Activated T-helper 9 cell treated with anti-CD3 and anti-CD28 coated beads, Interleukin-2, amount 50 U/mL, for 16 hours (primary cell): ENCODE data around the gene TUBB2B.
"Not testable (repeated sequence)": the region's sequence is repeated elsewhere in the genome, so short reads cannot be mapped to it uniquely, and the experiment has no call there.

Experiments
- DNase-seq: peaks from one replicate; pipeline ENCODE4 v3.0.0-alpha.2; 2020; ENCODE audit warnings: low read depth

Gene TUBB2B

DNA sequence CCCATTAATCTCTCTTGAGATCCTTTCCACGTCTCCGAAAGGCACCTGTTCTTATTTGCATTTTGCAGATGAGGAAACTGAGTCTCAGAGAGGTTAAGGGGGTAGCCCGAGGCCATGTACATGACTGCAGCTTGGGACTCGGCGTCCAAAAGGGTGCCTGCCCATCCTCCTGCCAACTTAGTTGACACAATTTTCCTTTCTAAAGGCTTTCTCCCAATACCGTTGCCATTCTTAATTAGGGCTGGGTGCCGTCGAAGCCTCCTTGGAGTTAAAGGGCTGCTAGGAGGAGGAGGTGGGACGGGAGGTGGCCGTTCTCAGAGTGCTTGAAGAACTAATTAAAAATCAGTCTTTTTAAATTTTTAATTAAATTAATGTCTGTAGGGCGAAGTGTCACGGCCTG lies 30.7 kb upstream of the TUBB2B start:
- DNase-seq, result no peak

DNA sequence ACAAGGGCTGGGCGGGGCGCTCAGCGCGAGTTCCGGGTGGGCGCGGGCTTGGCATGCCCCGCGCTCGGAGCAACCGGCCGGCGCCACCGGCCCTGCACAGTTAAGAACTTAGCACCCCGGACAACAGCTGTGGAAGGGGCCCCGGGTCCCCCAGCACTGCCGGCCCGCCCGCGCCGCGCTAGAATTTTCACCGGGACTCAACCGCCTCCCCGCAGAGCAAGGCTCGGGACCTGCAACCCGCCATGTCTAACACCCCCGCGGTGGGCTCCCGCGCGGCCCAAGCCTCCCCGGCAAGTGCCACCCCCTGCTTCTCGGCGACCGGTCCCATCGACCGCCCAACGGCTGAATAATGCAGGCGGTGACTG lies 26.1 kb upstream of the TUBB2B start:
- no peak for DNase-seq

DNA sequence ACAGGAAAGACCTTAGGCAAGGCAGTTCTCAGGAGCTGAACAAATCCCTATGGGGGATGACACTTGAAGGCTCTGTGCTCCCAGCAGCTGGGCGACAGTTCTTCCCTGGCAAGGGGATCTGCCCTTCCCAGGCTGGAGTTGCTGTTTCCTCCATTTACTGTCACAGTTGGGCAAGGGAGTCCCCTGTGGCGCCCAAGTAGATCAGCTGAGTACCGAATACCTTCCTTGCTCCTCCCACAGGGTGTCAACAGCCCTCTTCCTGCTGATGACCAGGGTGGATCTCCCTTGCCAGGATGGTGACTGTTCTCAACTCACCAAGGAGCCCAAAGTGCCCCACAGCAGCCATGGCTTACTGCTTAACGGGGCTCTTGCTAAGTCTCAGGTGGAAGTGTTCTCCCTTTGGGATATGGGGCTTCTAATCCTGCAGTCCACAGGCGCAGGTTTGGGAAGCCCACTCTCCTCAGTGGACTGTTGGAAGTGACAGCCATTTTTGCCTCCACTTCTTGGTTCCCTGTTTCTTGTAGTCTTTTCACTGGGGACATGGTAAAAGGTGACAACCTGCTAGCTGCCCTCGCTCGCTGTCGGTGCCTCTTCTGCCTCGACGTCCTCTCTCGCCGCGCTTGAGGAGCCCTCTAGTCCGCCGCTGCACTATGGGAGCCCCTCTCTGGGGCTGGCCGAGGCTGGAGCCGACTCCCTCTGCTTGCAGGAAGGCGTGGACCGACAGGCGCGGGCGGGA lies 25.6 kb upstream of the TUBB2B start:
- no peak for DNase-seq

DNA sequence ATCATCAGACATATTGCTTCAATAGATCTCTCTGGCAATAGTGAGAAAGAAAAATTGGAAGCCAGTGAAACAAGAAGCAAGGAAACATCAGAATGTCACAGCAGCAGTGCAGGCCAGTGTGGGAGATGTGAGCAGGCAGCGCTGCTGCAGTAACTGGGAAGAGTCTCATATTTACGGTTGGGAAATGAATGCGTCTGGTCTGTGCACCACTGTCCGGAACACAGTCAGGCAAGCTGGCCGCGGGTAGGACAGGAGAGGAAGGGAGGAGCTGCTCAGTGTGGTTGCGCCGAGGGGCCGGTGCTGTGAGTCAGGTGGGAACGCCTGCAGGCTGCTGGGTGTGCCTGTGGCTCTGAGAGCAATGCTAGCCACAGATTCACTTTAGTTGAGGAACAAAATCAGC lies 24.9 kb upstream of the TUBB2B start:
- DNase-seq, result no peak

DNA sequence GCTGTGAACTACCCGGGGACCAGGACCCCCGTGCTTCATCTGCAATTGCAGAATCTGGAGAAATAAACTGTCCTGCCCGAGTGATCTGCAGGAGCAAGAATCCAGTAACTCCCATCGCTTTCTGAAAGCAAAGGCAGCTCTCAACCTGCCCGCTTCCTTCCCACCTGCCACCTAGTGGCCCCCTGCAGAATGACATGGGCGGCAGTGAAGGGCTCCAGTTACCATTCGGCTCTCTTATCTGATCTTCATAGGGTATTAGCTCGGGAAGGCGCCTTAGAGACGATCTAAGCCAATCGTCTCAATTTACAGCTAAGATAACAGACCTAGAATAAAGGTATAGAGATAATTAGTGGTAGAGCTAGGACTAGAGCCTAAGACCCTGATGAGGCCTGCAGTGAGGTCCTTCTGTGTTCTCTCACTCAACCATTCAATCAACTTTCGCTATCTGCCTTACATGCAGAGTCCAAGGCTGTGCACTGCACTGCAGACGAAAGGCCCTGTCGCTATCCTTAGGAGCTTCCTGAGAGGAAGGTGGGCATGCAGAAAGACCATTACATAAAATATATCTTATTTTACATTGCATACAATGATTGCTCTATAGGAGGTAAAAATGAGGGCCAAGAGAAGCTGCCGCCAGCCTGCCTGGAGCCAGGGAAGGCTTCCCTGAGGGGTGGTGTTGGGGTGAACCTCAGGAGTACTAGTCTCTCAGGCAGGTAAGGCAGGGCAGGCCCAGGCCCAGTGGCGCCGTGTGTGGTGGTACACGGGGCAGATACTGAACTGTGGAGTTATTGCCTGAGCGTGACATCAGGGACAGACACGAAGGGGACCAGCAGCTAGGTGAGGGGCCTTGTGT lies 24.2 kb upstream of the TUBB2B start:
- peak; percentile 67 for DNase-seq

DNA sequence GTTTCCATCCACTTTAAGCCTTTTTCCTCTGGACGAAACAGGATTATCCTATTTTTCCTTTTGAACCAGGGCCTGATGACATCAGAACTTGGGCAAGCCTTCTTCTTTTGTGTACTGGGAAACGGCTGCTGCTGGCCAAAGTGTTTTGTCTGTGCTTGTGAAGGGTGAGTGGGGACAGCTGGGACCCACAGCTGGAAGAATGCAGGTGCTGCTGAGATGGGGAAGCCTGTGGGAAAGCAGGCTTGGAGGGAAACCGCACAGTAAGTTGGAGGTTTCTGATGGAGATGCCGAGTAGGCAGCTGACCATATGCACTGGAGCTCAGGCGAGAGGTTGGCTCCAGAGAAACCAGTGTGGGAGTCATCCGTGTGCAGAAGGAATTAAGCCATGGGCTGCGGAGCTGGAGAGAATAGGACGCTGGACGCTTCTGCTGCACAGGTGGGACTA lies 22.8 kb upstream of the TUBB2B start:
- no peak for DNase-seq

DNA sequence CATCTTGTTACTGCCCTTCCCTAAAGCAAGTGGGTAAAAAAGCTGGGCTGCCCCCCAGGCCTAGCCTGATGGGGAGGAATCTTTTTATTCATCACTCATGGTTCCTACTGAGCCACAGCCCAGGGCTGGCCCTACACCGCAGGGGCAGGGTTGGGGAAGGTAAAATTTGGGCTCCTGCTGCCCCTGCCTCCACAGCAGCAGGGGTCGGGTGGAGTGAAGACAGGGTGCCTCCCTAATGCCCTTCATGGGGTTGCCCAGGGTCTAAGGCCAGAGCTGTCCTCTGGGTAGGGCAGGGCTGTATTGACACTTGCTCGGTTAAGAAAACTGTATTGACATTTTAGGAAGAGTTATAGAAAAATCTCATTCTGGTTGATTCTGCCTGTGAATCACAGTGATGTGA lies 22.4 kb upstream of the TUBB2B start:
- no peak for DNase-seq

DNA sequence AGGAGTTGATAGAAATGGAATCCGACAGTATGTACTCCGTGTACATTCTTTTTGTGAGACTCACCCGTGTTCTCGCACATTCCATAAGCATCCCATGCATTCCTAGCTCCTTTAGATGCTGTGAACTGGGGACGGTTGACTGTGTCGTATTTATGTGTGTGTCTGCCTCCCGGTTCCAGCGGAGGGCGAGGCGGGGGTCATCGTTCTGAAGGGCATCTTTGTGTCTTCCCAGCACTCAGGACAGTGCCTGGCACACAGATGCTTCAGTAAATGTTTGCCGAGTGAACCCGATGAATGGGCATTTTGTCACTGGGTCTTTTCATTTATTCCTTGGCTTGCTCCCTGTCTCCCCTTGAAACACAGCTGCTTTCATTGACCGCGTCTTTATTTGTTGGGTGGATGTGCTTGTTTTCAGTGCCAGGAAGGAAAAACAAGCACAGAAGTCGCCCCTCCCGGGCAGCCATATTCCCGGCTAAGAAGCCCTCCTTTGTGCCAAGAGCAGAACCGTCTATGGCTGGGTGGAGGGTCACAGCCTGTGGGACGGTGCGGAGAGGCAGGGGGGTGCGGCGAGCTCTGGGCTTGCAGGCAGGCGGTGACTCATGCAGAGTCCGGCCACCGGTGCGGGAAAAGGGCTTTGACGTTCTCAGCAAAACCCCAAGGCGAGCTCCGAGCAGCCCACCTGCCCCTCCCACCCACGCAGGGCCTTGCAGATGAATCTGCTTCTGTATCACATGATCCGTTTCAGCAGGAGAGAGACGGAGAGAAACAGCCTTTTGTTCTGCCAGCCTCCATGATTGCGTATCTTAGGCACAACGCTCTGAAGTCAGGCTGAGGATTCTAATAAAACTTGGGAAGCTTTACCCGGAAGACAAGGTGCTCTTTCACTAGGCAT lies 20.0 kb upstream of the TUBB2B start:
- DNase-seq, result no peak

DNA sequence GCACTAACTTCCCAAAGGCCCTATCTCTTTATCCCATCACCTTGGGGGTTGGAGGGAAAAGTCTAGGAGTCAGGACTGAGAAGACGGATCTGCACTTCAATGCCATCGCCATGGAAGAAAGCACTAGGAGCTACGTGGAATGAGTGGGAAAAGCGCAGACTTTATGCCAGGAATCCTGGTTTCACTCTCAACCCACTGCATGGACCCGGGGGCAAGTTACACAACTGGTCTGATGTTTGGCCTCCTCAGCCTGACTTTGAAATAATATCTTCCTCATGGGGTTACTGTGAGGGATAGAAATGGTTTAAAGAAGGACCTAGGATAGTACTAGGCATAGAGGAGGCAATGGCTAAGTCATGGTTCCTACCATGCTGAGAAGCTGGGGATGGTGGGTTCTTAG lies 17.8 kb upstream of the TUBB2B start:
- no peak for DNase-seq

DNA sequence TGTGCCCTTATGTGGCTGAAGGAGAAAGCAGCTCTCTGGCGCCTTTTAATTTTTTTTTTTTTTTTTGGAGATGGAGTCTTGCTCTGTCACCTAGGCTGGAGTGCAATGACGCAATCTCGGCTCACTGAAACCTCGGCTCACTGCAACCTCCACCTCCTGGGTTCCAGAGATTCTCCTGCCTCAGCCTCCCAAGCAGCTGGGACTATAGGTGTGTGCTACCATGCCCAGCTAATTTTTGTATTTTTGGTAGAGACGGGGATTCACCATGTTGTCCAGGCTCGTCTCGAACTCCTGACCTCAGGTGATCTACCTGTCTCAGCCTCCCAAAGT lies 17.3 kb upstream of the TUBB2B start:
- not testable (repeated sequence) for DNase-seq

DNA sequence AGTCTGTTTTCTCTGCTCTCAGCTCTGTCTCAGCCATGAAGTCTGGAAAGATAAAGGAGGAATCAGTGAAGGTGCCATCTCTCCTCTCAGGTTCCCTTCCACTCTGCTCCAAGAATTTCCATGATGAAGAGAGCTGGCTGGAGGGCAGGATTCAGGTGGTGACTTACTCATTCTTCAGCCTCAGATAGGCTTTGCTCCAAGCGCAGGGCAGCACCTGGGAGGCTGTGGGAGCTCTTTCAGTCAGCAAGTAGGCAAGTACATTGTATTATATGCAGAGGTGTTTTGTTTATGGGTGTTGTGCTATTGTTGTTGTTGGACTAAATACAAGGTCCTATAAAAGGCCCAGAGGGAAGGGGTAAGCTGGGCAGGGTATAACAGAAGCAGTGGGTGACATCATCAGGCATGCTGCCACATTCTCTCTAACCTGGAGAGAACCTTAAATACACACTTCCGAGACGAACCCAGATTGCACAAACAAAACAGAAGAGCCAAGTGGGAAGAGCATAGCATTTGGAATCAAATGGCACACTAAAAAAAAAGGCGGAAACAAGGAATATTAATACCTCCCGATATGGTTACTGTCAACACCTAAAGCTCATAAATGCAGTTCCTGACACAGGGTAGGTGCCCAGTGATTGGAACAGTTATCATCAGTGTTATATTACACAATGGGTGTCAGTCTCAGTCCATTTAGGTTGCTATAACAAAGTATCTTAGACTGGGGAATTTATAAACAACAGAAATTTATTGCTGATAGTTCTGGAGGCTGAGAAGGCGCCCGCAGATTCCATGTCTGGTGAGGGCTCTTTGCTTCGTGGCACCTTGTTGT lies 16.8 kb upstream of the TUBB2B start:
- DNase-seq, result no peak

DNA sequence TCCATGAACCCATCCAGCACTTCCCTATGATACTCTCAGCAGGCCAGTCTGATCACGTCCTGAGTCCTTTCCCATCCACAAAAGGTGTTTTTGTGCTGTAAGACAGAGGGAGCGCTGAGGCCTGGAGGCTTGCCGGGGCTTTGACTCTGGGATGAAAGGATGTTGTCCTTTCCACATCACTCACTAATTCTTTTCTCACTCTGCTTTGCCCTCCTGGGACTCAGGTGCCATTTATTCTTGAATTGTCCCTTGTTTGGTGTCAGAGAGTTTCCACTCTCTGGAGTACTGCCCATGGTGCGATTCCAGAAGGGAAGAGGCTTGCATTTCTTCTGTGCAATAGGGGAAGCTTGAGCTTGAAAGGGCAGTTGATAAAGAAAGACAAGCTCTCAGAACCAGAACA lies 15.3 kb upstream of the TUBB2B start:
- DNase-seq, result no peak

DNA sequence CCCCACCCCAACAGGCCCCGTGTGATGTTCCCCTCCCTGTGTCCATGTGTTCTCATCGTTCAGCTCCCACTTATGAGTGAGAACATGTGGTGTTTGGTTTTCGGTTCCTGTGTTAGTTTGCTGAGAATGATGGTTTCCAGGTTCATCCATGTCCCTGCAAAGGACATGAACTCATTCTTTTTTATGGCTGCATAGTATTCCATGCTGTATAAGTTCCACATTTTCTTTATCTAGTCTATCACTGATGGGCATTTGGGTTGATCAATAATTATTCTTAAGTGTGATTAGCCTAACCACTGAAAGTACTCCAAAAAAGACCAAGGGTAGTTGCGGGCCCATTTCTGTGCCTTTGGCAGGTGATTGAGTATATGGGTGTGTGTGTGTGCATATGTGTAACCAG lies 14.3 kb upstream of the TUBB2B start:
- not testable (repeated sequence) for DNase-seq

DNA sequence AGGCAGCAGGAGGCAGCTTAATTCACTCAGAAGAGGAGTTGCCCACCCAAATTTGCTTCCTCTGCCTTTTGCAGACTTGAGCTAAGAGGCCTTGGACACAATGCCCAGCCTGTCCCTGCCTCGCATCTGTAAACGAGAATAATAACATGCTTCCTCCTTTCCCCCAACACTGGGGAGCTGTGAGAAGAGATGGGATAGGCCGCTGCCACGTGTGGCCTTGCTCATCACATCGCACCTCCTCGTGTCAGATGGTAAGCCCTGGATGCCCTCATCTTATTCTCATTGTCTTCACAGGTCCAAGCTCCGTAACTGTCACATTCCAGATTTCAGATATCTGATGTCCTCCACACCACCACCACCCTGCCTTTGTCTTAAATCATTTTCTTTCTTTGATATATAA lies 13.1 kb upstream of the TUBB2B start:
- no peak for DNase-seq

DNA sequence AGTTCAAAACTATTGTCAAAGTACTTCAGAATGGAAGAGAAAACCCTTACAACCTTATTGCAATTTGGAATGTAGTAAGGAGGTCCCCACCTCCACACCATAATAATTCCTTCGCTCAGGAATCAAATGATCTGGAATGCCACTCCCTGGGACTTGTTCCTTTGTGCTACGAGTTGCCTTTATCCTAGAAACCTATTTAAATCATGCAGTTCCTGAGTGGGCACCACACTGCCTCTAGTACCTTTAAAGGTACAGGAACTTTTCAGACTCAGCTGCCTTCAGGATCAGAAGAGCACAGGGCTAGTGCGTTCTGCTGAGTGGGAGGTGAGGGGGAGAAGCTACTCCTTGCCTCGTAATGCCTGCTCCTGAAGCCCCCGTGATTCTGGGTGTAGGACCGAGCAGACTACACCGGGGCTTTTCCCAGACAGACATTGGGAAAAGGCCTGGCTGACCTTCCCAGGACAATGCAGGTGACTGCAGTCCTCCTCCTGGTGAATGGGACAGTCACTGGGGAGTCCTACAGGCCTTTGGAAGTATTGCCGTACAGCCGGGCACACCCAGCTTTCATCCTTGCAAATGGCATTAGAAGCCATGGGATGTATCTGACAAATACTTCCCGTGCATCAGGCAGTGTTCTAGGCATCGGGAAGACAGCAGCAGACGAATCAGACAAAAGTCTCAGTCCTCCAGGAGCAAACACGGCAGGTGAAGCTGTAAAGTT lies 11.8 kb upstream of the TUBB2B start:
- no peak for DNase-seq

DNA sequence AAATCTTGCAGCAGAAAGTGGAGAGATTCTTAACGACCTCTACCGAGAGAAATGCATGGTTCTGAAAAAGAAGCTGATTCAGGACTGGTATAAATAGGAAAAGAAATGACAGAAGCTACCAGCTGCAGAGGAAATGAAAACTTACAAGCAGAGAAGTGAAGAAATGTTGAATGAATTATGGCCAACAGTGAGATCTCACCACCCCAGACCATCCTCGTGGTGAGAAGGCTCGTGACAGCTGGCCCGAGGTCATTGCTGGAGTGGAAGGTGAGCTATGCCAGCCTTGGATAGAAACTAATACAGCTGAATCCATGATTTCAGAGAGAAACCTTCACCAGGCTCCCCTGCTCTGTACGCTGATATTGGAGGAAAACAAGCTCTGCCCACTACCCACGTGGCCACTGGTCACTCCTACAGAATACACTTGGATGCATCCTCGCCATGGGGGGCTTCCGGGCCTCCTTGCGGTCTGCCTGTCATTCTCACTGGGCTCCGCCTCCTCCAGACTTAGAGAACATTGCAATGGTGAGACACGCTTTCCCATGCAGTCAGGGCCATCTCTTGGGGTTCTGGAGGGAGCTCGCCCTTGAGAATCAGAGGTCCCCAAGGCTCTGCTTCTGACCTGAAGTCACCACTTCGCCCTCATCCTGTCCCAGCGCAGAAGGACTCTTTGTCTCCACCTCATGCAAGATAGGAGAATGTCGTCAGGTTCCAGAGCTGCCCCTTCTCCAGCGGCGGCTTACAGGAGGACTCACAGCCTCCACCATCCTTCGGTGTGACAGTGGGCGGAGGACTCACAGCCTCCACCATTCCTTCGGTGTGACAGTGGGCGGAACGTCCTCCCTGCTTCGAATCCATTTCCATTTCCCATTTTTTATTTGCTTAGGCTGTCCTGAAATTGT lies 10.6 kb upstream of the TUBB2B start:
- DNase-seq, result no peak

DNA sequence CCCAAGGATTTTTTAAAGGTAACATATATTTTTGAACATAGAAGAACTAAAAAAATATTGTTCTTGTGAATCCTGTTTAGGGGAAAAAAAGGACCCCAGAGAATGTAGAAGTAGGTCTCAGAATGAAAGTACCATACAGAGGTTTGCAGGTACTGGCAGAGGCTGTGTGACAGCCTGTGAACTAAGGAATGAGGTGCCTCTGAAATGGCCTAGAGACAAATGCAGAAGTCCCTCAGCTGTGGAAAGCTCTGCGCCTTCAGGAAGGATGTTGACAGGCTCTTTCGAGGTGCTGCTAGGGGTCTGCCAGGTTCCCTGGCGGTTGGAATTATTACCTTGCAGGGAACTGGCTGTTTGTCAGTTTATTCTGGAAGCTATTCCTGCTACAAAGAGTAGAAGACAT lies 8.6 kb upstream of the TUBB2B start:
- DNase-seq, result no peak

DNA sequence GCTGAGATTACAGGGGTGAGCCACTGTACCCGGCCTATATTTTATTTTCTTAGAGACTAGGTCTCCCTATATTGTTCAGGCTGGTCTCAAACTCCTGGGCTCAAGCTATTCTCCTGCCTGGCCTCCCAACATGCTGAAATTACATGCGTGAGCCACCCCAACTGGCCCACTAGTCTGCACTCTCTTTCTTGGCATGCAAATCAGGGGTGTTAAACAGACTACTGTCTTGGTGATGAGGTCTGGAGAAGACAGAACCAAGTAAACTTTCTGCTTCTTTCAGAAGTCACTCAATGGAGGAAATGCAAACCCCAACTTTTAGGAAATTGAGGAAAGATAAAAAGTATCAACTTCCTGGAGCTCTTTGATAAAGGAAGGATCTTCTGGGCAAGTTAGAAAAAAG lies 8.0 kb upstream of the TUBB2B start:
- no peak for DNase-seq

DNA sequence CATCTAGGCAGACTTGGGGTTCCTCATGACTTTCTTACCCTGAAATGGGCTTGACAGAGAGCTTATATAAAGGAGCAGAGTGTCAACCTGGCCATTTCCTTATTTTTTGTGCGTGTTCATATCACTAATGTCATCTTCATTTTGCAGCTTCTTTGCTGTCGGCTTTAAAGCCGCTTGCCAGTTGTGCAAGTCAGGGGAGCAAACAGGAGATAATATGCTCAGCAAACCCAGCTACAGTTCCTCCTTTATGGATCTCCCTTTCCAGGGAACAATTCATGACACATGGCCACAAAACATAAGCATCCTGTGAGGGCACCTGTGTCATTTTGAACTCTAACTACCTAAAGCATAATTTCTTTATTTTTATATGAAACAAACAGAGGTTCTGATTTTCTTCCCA lies 6.5 kb upstream of the TUBB2B start:
- DNase-seq, result no peak

DNA sequence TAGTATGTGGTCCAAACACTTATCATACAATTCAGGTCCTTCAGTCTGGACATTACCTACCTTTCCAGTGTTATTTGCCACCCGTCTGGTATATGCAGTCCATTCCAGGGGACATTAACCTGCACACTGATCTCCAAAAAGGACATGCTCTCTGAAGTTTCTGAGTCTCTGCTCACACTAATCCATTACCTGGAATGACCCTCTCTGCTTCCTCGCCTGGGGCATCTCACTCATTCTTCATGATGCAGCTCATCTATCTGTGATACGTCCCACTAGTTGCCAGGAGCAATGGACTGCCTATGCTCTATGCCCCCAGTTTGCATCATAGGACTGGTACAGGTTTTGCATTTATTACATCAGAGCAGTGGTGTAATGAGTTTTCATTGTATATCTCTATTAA lies 5.9 kb upstream of the TUBB2B start:
- DNase-seq, result no peak
